Nucleus accumbens (tissue), 56 donors: ENCODE data around the gene EPB41L5.
"Not testable (repeated sequence)": the region's sequence is repeated elsewhere in the genome, so short reads cannot be mapped to it uniquely, and the experiment has no call there.

Experiments used
- DNase-seq, 56 donors: peaks; one replicate each; lab custom pipeline; 2025; lab: John Stamatoyannopoulos, UW

Gene EPB41L5

GRCh38 chr2:120189189-120189588 is 176.3 kb downstream of the EPB41L5 start:
- DNase-seq = no peak

- no peak for DNase-seq
These were observed 179.4 kb downstream of the EPB41L5 start for GRCh38 chr2:120192280-120192679.

- no peak for DNase-seq
These were observed 182.7 kb downstream of the EPB41L5 start for GRCh38 chr2:120195553-120195952.

GRCh38 chr2:120199817-120200459 is 187.1 kb downstream of the EPB41L5 start:
- not testable (repeated sequence) for DNase-seq

GRCh38 chr2:120203251-120204021 is 190.6 kb downstream of the EPB41L5 start:
- no peak for DNase-seq

- no peak for DNase-seq
These were observed 191.1 kb downstream of the EPB41L5 start for GRCh38 chr2:120204022-120204405.

GRCh38 chr2:120204417-120204816 is 191.5 kb downstream of the EPB41L5 start:
- no peak for DNase-seq

- no peak for DNase-seq
These were observed 192.2 kb downstream of the EPB41L5 start for GRCh38 chr2:120204945-120205670.

- DNase-seq = peak in 2 of 56 donors; percentile 4 to 6
These were observed 193.2 kb downstream of the EPB41L5 start for GRCh38 chr2:120206022-120206581.

GRCh38 chr2:120208381-120209353 is 195.8 kb downstream of the EPB41L5 start:
- no peak for DNase-seq

GRCh38 chr2:120209427-120210269 is 196.8 kb downstream of the EPB41L5 start:
- DNase-seq = no peak

- no peak for DNase-seq
These were observed 197.4 kb downstream of the EPB41L5 start for GRCh38 chr2:120210270-120210693.

GRCh38 chr2:120218181-120218580 is 205.3 kb downstream of the EPB41L5 start:
- DNase-seq = no peak

GRCh38 chr2:120219291-120219690 is 206.4 kb downstream of the EPB41L5 start:
- DNase-seq = no peak

- DNase-seq = no peak
These were observed 206.9 kb downstream of the EPB41L5 start for GRCh38 chr2:120219766-120220165.

- no peak for DNase-seq
These were observed 207.9 kb downstream of the EPB41L5 start for GRCh38 chr2:120220756-120221155.

- DNase-seq = no peak
These were observed 208.7 kb downstream of the EPB41L5 start for GRCh38 chr2:120221616-120222015.

GRCh38 chr2:120222186-120223033 is 209.5 kb downstream of the EPB41L5 start:
- DNase-seq = peak in 1 of 56 donors; percentile 43
